GM18870 (cell line): ENCODE data around the gene MICU1.
"Not testable (repeated sequence)": the region's sequence is repeated elsewhere in the genome, so short reads cannot be mapped to it uniquely, and the experiment has no call there.

Experiments used
- ATAC-seq: cut with Tn5 transposase; IDR thresholded peaks from one replicate; pipeline ENCODE4 v1.9.1; 2021; ENCODE audit warnings: moderate library complexity; ENCODE audit not compliant: unreplicated experiment

Gene MICU1

DNA sequence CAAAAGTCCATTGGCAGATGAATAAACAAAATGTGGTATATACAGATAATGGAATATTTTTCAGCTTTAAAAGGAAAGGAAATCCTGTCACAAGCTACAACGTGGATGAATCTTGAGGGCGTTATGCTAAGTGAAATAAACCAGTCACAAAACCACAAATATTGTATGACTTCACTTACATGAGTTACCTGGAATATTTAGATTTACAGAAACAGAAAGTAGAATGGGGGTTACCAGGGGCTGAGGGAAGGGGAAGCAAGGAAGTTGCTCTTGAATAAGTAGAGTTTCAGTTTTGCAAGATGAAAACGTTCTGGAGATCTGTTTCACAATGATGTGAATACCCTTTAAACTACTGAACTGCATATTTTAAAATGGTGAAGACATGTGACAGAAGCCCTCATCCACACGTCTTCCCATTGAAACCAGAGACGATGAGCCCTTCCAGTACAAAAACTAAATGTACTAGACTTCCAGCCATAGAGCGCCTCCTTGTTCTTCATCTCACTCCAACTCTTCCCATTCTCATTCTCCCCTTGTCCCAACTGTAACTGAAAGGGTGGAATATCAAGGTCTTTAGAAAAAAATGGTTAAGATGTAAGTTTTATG, 62.4 kb downstream of the MICU1 start:
- peak; percentile 62 for ATAC-seq

DNA sequence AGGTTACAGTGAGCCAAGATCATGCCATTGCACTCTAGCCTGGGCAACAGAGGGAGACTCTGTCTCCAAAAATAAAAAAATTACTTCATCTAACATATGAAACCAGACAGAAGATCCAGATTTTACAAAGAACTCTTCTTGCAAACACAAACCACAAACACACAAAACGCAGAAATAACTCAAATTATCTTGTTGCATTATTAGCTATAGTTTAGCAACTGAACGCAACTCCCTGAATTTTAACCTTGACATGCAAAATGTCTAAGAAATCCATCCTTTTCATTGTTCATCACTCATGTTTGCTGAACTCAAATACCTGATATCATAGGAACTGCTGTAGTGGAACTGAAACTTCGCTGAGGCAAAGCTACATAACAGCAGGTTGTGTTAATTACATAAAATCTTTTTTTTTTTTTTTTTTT, 64.1 kb downstream of the MICU1 start:
- ATAC-seq: no peak

DNA sequence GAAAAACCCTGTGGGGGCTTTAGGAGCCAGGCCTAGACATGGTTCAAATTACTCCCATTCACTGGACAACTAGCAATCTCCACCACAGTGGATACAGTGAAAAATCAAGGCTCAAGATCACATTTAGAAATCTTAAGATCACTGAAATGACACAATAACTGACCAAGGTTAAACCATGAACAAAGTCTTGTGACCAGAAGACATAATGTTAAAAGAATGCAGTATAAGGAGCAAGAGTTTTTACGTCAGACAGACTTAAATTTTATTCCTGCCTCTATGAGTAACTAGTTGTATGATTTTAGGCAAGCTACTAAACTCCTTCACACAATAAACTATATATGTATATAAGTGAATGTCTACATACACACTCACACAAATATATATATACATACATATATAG, 68.5 kb downstream of the MICU1 start:
- no peak for ATAC-seq

DNA sequence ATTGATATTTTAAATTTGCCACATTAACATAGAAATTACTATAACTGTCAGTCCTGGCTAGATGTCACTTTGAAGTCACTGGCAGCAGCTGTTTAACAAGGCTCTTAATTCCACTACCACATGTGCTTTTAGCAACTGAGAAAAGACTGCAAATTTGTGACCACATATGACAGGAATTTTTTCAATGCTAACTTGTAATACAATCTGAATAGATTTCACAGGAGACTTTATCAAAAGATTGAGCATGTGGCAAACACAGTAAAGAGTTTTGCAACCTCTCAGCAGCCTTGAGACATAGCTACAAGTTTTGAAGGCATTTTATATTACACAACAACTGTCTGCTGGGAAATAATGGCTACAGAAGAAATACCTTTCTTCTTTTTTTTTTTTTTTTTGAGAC, 73.0 kb downstream of the MICU1 start:
- no peak for ATAC-seq

DNA sequence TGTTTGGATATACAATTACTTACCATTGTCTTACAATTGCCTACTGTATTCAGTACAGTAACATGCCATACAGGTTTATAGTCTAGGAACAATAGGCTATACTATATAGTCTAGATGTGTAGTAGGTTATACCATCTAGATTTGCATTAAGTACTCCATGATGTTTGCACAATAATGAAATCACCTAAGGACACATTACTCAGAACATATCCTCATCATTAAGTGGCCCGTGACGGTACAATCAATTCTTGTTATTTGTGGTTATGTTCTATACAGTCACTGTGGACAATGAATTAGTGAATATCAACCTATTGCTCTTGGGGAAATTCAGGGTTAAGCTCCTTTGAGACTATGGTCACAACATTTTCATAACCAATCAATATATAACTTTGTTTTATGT, 75.6 kb downstream of the MICU1 start:
- no peak for ATAC-seq

DNA sequence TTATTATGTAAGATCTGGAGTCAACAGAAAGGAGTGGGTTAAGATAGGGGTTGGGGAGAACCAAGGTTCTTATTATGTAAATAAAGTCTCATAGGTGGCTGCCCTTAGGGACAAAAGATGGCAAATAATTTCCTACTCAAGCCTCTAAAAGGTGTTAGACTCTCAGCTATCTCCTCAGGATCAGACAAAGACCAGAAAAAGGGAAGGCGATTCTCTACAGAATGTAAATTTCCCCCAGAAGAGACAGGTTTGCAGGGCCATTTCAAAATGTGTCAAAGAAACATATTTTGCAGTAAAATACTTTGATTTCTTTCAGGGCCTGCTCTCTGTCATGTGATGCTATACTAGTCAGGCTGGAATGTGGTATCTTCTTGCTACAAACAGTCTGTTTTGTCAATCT, 80.3 kb downstream of the MICU1 start:
- ATAC-seq: no peak

DNA sequence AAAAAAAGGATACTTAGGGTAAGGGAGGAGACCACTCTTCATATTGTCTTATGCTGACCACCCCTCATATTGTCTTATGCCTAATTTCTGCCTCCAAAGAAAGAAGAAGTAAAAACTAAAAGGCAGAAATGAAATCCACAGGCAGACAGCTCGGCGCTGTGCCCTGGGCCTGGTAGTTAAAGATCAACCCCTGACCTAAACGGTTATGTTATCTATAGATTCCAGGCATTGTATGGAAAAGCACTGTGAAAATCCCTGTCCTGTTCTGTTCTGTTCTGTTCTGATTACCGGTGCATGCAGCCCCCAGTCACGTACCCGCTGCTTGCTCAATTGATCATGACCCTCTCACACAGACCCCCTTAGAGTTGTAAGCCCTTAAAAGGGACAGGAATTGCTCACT, 82.0 kb downstream of the MICU1 start:
- not testable (repeated sequence) for ATAC-seq

DNA sequence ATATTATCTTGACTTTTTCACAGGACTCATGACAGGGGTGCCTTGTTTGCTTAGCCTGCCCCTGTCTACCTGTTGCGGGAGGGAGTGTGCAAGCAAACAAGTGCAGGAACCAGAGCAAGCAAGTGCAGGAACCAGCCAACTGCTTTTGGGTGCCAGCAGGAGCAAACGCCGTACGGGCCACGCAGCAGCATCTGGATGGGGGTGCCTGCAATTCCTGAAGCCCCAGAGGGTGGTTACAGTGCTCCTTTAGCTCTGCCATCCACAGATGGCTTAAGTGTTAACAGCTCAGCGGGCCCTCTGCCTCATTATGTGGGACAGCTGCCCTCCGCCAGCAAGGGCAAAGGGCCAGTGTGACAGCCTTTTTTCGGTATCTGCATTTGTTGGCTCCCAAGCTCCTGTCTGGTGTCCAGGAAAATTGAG, 83.5 kb downstream of the MICU1 start:
- ATAC-seq: no peak

DNA sequence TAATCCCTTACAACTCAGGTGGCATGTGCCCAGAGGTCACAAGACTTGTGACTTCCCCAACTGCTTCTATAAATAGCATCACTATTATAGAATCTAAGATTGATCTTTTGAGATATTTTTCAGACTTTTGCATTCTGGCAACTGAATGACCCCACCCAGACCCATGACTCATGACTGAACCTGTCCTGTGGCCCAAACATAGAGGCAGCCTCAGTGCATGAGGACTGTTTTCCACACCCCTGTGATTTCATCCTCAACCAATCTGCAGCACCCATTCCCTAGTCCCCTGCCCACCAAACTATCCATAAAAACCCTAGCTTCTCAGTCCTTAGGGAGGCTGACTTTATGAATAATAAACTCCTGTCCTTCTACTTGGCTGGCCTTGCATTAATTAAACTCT, 84.5 kb downstream of the MICU1 start:
- no peak for ATAC-seq

DNA sequence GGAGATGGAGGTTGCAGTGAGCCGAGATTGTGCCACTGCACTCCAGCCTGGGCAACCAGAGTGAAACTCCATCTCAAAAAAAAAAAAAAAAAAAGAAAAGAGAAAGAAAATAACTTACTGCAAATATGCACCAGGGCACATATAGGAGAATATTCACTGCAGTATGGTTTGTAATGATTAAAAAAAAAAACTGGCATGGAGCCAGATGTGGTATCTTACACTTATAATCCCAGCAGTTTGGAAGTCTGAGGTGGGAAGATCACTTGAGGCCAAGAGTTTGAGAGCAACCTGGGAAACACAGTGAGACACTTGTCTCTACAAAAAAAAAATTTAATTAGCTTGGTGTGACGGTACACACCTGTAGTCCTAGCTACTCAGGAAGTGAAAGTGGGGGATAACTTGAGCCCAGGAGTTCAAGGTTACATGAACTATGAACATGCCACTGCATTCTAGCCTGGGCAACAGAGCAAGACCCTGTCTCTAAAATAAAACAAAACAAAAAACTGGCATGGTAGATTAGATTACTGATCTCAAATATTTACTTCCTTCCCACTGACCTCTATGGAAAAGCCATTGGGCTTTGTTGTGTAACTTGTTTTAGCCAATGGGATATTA, 85.6 kb downstream of the MICU1 start:
- no peak for ATAC-seq

DNA sequence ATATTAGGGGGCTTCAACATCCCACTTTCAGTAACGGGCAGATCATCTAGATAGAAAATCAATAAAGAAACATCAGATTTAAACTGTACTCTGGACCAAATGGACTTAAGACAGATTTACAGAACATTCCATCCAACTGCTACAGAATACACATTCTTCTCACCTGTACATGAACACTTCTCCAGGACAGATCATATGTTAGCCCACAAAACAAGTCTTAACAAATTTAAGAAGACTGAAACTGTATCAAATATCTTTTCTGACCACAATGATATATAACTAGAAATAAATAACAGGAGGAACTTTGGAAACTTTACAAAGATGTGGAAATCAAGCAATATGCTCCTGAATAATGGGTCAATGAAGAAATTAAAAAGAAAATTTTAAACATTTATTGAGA, 86.7 kb downstream of the MICU1 start:
- no peak for ATAC-seq

DNA sequence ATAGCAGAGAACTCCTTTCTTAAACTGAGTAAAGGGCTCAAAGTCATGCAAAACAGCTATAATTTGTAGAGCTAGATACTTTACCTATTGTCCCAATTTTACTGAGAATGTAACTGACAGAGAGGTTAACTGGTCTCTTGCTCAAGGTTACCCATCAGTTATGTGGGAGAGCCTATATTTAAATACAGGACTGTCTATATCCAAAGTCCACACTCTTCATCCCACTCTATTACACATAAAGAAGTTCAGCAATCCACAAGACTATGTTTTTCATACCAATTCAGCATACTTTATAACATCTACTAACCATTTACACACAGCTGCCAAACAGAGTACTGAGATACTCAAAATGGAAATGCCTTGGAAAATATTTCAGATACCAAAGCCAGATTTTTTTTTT, 100.2 kb downstream of the MICU1 start:
- ATAC-seq: no peak

DNA sequence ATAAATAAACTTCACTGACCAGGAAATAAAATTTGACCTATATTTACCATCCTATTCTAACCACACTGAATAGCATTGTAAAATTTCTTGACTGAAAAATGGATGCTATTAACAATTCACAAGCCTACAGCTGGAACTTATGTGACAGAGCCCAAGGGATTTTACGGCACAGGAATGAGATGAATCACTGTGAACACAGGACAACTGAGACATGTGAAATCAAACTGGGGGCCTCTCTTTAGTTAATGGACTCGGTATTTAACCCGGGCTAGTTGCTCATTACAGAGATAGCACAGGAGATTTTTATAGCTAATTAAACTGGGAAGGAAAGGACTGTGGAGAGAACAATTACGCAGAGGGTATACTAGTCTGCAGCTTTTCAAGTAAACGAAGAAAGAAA, 100.6 kb downstream of the MICU1 start:
- no peak for ATAC-seq

DNA sequence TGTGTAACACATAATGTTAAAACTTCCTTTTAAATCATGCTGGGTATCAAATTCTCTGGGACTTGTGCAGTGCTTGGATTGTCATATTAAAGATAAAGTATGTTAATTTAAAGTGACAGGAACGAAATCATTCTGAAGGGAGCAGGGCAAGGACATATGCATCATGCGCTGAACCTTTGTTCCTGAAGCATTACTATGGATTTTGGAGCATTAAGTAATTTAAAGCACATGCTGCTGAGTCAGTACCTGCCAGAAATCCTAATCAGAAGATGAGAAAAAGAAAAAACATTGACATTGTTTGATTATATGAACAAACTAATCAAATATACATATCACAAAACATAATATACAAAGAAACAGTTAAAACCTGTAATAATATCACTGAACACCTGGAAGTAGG, 101.4 kb downstream of the MICU1 start:
- ATAC-seq: no peak

DNA sequence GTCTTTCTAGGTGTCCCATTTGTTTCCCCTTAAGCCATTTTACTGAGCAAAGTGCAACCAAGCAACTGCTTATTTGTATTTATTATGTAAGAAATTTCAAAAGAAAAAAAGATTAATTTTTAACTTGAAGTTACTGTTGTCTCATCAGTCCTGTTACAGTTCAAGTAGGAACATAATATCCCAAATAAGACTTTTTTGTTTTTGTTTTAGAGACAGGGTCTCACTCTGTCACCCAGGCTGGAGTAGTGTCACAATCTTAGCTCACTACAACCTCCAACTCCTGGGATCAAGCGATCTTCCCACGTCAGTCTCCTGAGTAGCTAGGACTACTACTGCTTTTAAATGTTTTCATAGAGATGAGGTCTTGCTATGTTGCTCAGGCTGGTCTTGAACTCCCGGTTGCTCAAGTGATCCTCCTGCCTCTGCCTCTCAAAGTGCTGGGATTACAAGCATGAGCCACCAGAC, 101.9 kb downstream of the MICU1 start:
- no peak for ATAC-seq

DNA sequence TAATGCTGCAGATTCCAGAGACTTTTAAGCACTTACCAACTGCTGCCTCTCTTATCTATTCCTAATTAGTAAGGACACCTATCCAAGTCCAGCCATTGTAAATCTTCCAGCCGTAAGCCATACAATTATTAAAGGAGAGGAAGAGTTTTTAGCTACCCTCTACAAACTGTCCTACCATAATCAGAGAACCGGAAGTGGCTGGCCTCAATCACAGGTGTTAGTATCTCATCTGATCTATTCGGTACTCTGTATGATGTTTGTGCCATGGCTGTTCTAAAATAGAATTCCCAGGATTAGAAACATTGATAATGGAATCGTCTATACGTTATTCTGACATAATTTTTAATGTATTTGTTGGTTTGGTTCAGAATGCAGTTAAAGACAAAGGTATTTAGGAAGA, 102.8 kb downstream of the MICU1 start:
- ATAC-seq: no peak

DNA sequence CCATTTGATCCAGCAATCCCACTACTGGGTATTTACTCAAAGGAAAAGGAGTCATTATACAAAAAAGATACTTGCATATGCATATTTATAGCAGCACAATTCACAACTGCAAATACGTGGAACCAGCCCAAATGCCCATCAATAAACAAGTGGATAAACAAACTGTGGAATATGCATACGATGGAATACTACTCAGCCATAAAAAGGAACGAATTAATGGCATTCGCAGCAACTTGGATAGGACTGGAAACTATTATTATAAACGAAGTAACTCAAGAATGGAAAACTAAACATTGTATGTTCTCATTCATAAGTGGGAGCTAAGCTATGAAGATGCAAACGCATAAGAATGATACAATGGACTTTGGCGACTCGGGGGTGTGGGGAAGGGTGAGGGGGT, 108.6 kb downstream of the MICU1 start:
- no peak for ATAC-seq

DNA sequence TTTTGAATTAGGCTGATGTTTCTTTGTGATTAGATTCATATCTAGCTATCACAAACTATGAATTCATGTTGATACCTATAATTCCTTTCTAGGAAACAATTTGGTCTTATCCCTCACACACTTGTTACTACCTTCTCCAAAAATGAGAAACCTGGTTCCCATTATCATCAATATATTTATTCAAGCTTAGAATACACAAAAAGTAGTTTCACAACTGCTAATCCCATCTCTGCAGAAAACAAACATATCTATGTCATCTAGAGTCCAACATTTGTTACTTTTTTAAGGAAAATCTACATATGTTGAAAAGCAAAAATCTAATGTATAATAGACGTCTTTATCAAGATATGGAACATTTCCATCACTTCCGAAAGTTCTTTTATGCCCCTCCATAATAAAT, 110.4 kb downstream of the MICU1 start:
- no peak for ATAC-seq

DNA sequence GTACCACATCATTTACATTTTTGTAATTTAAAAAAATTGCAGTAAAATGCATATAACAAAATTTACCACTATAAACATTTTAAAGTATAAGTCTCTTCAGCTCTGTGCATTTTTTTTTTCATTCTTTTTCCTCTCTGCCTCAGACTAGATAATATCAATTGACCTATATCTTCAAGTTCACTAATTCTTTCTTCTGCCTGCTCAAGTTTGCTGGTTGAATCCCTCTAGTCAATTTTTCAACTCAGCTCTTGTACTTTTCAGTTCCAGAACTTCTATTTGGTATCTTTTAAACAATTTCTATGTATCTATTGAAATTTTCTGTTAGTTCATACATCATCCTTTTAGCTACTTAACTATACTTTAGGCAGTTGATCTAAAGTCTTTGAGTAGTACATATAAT, 112.0 kb downstream of the MICU1 start:
- ATAC-seq: no peak

DNA sequence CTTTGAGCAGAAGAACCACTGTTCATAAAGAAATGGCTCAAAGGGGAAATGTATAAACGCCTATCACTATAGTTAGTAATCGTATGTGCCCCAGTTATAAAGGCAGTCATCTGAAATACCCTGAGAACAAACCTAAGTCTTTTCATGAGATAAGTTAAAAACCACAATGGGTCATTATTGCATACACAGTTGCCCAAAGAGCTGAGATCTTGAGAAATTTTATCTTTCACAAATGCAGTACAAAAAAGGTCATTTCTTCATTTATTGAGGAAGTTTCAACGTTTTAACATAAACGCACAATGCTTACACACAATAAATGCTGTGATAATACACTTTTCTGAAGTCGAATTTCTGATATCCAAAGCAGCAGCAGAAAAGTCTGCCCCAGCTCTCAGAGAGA, 114.4 kb downstream of the MICU1 start:
- no peak for ATAC-seq

DNA sequence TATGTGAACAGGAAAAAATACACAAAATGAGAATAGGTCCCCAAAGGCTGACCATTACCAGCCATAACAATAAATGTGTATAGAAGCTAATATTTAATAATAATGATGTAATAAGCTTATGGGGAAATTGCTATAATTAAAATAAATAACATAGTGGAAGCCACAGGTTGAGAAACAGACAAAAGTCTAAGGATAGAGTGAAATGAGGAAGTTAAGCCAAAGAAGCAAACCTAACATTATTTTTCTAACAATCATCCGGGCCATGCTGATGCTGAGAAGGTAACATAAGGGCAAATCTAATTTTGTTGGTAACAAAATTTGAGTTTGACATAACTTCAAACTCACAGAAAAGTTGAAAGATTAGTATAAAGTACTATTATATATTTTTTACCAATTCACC, 115.9 kb downstream of the MICU1 start:
- ATAC-seq: no peak

DNA sequence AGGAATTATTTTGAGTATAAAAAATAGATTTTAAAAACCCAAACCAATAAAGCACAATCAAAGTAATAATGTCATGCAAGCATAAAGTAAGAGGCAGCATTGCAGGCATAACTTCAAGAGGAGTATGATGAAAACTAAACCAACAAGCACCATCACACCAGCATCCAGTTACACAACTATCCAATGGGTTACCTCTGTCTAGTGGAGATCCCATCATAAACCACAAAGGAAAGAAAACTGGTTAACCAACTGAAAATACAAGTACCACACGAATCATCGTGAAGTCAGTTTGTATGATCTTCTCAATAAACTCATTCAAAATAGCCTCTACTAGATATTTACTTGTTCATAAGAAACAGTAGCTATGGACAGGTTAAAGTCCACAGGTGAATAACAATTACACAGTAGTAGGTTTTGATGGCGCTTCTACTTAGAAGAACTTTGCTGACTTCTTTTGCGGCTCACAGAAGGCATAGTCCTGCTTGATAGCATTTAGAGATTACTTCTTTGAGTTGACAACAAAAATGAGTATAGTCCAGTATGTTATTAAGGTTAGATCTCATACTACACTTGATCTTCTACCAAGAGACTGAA, 116.6 kb downstream of the MICU1 start:
- ATAC-seq: no peak

DNA sequence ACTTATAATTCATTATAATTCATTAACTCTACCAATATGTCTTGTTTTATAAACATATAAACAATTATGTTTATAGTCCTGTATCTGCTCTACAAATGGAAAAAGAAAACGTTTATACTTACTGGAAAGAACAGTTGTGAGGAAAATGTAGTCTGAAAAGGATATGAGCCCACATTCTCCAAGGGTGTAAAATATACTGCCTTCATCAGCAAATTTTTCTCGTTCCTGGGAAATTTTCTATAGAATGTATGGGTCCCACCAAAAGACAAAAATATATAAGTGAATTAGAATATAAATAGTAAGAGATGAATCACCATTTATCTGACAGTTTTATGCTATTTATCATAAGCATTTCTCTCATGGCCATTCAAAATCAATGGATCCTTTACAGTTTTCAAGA, 117.8 kb downstream of the MICU1 start:
- ATAC-seq: no peak
